G401.6 (cell line): ENCODE measurements around the gene ARHGEF18.
"Not testable (repeated sequence)": the region's sequence is repeated elsewhere in the genome, so short reads cannot be mapped to it uniquely, and the experiment has no call there.

ENCODE experiments used
- FAIRE-seq: peaks from 2 replicates; lab custom pipeline; 2012; peaks lifted over from hg19 to GRCh38; lab: Jason Lieb, UNC

The ARHGEF18 gene

DNA sequence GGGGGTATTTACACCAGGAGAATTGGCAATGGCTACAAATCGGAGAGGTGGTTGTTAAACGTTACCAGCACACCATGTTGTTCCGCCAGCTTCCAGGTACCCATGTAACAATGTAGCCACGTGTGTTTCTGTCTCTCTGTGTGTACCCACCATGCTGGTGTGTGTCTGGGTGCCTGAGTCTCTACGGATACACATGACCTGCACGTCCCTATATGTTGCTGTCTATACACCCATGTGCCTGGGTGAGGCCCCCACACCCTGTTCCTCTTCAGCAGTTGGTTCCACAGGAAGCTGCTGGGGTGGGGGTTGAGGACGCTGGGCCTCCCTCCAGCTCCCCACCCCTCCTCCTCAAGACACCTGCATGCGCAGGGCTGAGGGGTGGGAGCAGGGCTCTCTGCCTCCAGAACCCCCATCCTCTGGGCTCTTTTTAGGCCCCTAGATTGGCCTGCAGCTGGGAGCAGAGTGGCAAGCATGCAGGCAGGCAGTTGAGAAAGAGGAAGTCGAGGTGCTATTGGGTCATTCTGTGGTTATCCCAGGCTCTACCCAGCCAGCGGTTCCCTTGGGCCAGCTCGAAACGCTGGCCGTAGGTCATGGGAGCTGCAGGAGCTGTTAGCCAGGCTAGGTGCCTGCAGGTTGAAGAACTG lies at the start of gene ARHGEF18:
Gene ARHGEF18, plus strand, starts transcription at position 351 of the 644 bp plus-strand sequence. CDS start 13,954 bp downstream, outside the sequence.
- no peak for FAIRE-seq

DNA sequence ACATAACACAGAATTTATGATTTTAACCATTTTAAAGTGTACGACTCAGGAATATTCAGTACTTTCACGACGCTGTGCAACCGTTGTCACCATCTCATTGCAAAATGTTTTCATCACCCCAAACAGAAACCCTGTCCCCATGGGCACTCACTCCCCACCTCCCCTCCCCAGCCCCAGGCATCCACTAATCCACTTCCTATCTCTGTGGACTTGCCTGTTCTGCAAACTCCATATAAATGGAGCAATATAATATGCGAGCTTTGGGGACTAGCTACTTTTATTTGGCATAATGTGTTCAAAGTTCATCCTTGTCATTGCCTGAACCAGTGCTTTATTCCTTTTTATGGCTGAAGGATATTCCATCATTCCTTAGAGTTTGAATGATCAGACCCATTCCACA lies 47.2 kb upstream of the ARHGEF18 start:
- no peak for FAIRE-seq

DNA sequence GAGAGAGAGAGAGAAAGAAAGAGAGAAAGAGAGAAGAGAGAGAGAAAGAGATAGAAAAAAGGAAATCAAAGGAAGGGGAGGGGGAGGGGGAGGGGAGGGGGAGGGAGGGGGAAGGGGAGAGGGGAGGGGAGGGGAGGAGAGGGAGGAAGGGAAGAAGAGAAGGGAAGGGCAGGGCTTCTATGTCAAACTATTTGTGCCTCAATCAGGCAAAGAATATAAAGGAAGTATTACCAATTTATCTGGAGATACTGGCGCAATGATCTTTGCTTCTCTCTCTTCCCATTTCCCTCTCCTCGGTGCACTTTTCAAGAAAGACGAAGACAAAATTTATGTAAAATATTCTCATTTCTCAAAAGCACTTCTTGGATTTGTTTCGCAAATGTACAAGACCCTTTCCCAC lies 45.3 kb upstream of the ARHGEF18 start:
- FAIRE-seq, result no peak

DNA sequence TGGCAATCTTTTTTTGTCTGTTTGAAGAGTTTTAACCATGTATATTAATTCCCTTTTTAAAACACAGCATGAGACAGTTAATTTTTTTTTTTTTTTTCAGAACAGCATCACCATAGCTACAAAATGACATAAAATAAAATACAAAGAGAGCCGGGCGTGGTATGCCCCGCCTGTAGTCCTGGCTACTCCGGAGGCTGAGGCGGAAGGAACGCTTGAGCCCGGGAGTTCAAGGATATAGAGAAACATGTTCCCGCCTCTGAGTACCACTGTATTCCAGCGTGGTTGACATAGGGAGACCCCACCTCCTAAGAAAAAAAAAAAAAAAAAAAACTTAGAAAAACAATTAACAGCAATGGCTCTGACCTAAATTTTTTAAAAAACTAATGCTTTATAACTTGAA lies 44.5 kb upstream of the ARHGEF18 start:
- no peak for FAIRE-seq

DNA sequence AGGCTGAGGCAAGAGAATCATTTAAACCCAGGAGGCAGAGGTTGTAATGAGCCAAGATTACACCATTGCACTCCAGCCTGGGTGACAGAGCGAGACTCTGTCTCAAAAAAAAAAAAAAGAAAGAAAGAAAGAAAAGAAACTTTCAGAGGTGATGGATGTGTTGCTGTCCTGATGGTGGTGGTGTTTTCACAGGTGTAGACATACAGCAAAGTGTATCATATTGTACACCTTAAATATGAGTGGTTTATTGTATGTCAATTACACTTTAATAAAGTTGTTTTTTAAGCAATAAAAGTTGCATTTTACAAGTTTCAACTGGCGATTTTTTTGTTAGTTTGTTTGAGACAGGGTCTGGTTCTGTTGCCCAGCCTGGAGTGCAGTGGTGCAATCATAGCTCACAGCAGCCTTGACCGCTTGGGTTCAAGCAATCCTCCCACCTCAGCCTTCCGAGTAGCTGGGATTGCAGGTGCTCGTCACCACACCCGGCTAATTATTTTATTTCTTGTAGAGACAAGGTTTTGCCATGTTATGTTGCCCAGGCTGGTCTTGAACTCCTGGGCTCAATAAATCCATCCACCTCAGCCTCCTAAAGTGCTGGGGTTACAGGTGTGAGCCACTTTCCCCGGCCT lies 41.0 kb upstream of the ARHGEF18 start:
- FAIRE-seq, result no peak

DNA sequence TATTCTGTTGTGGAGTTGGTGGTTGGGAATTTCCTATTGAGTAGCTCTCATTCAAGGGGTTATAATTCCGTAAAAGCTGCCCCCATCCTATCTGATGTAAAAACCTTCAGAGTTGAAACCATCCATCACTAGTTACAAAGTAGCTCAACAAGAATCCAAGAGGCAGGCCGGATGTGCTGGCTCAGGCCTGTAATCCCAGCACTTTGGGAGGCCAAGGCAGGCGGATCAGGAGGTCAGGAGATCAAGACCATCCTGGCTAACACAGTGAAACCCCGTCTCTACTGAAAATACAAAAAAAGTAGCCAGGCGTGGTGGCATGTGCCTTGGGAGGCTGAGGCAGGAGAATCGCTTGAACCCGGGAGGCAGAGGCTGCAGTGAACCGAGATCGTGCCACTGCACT lies 40.4 kb upstream of the ARHGEF18 start:
- FAIRE-seq, result not testable (repeated sequence)

DNA sequence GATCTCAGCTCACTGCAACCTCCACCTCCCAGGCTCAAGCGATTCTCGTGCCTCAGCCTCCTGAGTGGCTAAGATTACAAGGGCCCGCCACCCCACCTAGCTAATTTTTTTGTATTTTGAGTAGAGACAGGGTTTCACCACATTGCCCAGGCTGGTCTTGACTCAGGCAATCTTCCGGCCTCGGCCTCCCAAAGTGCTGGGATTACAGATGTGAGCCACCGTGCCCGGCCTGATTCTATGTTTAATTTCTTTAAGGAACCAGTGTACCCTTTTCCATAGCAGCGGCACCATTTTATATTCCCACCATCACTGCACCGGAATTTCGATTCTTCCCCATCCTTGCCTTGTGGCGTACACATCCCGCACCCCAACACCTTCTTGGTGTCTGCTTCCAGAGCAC lies 36.8 kb upstream of the ARHGEF18 start:
- FAIRE-seq, result no peak

DNA sequence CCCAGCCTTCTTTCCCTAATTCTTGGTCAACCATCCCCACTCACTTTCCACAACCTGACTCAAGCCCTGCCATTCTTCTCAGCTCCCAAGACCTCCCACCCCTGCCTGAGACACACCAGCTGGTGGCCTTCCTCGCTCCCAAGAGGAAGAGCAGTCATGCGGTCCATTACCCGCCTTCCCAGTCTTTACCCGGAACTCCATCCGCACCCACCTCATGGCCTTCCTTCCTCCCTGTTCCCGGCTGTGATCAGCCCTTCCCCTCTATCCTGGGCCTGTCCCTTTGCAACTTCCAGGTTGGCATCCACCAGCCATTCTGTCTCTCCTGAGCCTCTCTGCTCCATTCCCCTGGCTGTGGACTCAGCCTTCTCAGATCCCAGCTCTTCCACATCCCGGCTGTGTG lies 35.9 kb upstream of the ARHGEF18 start:
- no peak for FAIRE-seq

DNA sequence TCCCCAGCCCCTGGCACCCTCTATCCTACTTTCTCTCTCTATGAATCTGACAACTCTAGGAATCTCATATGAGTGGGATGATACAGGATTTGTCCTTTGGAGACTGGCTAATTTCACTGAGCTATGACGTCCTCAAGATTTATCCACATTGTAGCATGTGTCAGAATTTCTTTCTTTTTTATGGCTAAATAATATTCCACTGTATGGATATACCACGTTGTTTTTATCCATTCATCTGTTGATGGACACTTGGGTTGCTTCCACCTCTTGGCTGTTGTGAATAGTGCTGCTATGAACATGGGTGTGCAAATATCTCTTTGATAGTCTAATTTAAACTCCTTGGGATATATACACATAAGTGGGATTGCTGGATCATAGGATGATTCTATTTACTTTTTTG lies 30.6 kb upstream of the ARHGEF18 start:
- no peak for FAIRE-seq

DNA sequence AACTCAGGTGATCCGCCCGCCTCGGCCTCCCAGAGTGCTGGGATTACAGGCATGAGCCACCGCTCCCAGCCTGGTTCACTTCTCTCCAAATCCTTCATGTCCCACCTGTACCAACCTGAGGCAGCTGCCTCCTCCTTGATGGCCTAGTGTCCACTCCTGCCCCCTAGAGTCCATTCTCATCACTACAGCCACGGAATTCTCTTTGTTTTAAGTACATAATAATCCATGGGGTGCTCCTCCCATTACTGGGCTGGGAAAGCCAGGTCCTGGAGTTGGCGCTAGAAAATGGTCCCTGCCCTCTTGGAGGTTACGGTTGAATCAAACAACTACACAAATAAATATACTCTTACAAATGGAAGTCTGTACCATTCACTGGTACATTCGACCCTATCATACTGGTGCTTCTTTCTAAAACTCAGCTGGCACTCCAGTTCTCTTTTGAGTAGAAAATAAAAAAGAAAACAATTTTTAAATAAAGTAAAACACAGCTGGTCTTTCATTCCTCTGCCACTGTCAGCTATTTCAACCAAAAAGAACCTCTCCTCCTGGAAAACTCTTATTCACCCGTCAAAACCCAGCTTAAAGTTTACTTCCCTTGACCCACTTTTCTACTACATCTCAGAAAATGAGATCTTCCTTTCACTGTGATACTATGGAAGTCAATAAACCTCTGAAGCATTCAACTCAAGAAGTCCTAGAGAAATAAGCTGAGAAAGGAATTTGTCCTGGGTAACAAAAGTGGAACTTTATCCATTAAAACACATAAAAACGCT lies 22.4 kb upstream of the ARHGEF18 start:
- FAIRE-seq, result no peak

DNA sequence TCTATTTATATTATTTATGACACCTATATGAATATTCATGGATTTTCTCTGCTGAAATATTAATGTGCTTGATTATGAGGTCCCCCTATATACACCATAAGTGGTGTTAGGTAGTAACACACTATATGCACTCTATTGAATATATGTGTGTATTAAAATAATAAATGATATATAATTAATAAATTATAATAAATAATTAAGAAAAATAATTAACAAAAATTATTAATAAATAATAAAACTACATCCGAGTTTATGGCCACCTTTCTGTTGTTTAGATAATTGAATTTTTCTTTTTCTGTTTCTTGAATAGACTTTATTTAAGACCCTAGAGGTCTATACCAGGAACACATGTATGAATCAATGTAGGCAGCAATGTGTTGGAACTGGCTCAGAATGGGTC lies 20.9 kb upstream of the ARHGEF18 start:
- FAIRE-seq, result no peak

DNA sequence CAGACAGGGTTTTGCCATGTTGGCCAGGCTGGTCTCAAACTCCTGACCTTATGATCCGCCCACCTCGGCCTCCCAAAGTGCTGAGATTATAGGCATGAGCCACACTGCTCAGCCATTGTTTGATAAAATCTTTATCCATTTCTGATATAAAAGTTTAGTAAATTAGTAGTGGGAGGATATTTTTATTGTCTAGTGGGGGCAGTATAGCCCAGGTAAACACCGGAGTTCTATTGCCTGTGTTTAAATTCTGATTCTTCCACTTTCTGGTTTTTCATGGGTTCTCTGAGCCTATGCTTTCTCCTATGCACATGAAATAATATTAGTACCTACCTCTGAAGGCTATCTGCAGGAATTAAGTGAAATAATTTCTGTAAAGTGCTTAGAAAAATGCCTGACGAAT lies 20.1 kb upstream of the ARHGEF18 start:
- no peak for FAIRE-seq

DNA sequence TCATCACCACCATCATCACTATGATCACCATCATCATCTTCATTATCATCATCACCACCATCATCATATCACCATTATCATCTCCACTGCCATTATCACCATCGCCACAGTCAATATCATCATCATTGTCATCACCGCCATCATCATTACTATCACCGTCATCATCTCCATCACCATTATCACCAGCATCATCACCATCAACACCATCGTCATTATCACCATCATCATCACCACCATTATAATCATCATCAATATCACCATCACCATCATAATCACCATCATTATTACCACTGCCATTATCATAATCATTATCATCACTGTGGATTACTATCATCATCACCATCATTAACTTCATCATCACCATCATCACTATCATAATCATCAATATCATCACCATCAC lies 17.3 kb upstream of the ARHGEF18 start:
- no peak for FAIRE-seq

DNA sequence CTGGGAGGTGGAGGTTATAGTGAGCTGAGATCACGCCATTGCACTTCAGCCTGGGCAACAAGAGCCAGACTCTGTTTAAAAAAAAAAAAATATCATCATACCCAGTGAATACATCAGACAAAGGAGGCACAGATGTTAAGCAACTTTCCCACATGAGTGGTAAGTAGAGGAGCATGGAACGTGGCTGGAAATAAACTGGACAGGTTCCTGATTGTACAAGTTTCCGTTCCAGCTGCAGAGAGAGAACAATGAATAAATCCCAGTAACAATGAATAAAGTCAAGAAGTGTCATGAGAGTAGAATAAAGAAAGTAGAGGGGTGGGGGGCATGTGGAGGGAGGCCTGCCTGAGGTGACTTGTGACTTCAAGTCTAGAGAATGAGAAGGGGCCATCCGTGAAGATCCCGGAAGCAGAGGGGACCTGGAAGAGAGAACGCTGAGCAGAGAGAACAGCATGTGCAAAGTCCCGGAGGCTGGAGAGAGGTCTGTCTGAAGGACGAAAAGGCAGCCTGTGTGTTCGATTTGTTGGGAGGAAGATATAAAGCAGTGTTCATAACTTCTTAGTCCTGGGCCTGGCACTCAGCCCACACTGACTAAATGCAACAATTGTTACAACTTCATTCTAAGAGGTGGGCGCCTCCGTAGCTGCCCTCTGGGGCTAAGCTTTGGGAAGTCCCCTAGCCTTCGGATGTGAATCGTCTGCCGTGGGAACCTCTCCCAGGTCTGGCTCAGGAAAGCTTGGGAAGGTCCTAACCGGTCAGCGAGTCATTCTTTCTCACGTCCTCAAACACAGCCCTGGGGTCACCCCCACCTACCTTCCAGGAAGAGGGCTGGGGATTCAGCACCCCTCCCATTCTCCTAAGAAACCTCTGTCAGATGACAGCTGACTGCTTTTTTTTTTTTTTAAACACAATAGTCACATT lies 15.3 kb upstream of the ARHGEF18 start:
- no peak for FAIRE-seq

DNA sequence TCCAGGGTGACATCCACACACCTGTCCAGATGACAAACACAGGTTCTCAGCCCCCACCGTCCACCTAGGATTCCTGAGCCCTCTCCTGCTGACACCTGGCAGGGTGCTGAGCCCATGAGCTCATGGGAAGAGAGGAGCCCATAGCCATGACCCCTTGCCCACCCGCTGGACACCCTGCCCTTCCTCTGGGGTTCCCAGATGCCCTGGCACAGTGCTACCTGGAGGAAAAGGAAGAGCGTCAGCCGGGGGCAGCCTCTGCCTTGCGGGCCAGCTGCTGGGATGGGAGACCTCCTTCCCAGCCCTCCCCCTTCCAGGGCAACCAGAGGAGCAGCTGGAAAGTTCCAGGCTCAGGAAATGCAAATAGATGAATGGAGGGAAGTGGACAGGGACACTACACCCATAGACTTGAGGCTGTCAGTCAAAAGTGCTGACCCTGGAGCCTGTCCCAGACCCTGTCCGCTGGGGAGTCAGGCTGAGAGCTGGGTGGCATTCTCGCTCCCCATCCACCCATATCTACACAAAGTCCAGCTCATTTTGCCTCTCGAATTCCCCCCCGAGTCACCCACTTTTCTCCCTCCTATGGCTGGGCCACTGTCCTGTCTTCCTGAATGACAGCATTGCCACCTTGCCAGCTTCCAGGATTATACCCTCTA lies 12.3 kb upstream of the ARHGEF18 start:
- no peak for FAIRE-seq

DNA sequence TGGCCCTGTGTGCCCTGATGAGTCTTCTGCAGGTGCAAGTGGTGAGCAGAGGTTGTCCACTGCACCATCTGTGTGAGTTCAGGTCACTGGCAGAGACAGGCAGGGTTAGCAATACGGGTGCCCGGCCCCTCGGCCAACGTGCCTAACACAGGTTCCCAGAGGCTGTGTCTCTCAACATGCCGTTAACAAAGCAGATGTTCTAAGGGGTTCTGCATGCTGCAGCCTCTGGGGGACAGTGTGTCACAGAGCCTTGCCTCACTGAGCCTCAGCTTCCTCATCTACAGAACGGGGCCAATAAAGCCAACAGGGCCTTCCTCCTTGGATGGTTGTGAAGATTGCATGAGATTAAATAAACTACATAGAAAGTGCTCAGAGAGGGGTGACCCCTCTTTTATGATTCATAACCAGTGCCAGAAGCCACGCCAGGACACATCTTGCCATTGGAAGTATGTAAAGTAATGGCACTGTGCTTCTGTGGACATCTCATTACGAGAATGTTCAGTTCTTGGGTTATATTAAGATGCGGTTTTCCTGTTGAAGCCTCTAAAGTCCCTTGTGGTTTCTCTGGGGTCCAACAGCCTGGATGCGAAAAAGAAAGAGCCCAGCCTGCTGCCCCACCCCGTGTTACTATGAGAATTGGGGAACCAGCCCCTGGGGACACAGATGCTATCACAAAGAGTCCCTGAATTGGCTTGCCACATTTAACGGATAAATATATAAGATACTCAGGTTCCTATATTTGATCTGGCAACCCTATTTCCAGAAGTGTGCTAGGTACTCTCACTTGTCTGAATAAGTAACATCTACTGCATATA lies 11.2 kb upstream of the ARHGEF18 start:
- no peak for FAIRE-seq

DNA sequence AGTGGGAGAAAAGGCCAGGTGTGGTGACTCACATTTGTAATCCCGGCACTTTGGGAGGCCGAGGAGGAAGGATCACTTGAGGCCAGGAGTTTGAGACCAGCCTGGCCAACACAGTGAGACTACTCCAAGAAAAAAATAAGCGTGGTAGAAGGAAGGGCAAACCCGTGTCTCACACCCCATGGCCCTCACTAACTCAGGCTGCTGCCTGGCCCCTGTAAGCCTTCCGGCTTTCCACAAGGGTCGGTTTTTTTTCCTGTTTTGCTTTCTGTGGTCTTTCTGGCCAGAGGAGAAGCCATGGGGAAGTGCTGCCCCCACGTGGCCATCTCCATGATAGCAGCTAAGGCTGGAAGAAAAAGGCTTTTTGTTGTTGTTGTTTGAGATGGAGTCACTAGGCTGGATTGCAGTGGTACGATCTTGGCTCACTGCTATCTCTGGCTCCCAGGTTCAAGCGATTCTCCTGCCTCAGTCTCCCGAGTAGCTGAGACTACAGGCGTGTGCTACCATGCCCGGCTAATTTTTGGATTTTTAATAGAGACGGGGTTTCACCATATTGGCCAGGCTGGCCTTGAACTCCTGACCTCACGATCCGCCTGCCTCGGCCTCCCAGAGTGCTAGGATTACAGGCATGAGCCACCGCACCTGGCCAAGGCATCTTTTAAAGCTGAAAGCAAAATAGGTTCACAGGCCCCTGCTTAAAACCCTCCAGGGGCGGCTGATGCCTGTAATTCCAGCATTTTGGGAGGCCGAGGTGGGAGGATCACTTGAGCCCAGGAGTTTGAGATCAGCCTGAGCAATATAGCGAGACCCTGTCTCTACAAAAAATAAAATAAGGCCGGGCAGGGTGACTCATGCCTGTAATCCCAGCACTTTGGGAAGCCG lies 7.5 kb upstream of the ARHGEF18 start:
- no peak for FAIRE-seq

DNA sequence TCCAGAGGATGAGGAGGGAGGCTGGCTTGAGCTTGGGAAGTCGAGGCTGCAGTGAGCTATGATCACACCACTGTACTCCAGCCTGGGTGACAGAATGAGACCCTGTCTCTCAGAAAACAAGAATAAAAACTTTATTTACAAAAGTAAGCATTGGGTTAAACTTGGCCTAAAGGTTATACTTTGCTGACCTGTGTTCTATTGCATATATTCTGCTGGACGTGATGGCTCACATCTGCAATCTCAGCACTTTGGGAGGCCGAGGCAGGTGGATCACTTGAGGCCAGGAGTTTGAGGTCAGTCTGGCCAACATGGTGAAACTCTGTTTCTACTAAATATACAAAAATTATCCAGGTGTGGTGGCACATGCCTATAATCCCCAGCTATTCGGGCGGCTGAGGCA lies 6.6 kb upstream of the ARHGEF18 start:
- no peak for FAIRE-seq

DNA sequence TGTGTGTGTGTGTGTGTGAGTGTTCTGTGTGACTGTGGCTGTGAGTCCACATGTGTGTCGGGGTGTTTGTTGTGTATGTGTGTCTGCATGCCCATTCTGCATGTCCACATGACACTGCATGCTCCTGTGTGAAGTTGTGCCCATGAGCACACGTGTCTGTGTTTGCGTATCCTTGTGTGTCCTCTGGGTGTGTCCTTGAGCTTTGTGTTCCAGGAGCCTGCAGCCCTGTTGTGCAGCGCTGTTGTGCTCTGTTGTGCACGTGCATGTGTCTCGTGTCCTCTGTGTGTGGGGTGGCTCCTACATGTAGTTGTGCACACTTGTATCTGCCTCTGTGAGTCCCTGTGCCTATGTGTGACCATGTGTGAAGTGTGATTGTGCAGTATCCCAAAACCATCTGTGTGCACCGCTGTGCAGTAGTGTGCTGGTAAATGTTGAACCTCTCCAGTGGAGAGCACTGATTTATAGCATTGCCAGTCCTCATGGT lies 2.2 kb upstream of the ARHGEF18 start:
- FAIRE-seq, result no peak

DNA sequence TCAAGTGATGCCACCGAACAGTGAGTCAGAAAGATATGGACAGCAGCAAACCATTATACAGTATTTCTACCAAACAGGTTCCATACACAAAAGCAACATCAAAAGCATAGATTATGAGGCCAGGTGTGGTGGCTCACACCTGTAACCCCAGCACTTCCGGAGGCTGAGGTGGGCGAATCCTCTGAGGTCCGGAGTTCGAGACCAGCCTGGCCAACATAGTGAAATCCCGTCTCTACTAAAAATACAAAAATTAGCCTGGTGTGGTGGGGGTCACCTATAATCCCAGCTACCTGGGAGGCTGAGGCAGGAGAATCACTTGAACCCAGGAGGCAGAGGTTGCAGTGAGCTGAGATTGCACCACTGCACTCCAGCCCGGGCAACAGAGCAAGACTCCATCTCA lies 1.7 kb upstream of the ARHGEF18 start:
- FAIRE-seq, result not testable (repeated sequence)
